GM23248 (cell line): ENCODE data around the gene SDC1. TPM values are rescaled to one million over a fixed set of nuclear protein-coding genes. Genes with fewer than 3 reads are reported as not detected.

Source experiments
- DNase-seq: peaks from one replicate; pipeline ENCODE4 v3.0.0-alpha.2; 2015
- H2AFZ ChIP-seq: fragments of 200-600 bp; sonication (generic); 2 replicates; pipeline ENCODE4 v1.6.1; 2016; ENCODE audit warnings: antibody characterized with exemption
- H3F3A ChIP-seq: fragments of 200-600 bp; sonication (generic); 2 replicates; pipeline ENCODE4 v1.6.1; 2016; ENCODE audit warnings: mild to moderate bottlenecking, antibody characterized with exemption, mixed run types; ENCODE audit not compliant: insufficient read depth
- H3K27ac ChIP-seq: fragments of 200-600 bp; sonication (generic); 2 replicates; pipeline ENCODE4 v1.5.1; 2016; ENCODE audit warnings: mild to moderate bottlenecking
- H3K27me3 ChIP-seq: fragments of 200-600 bp; sonication (generic); replicated peaks from 2 replicates; pipeline ENCODE4 v1.6.1; 2016; ENCODE audit warnings: mild to moderate bottlenecking; ENCODE audit not compliant: insufficient read depth
- H3K36me3 ChIP-seq: fragments of 200-600 bp; sonication (generic); 2 replicates; pipeline ENCODE4 v1.6.1; 2016; ENCODE audit warnings: low read depth, mild to moderate bottlenecking
- H3K4me1 ChIP-seq: fragments of 200-600 bp; sonication (generic); 2 replicates; pipeline ENCODE4 v1.6.1; 2016; ENCODE audit warnings: mild to moderate bottlenecking; ENCODE audit not compliant: insufficient read depth
- H3K4me2 ChIP-seq: fragments of 200-600 bp; sonication (generic); one replicate; pipeline ENCODE4 v1.6.1; 2016; ENCODE audit warnings: mild to moderate bottlenecking; ENCODE audit not compliant: unreplicated experiment
- H3K4me3 ChIP-seq: fragments of 200-600 bp; sonication (generic); 2 replicates; pipeline ENCODE4 v1.5.1; 2016; ENCODE audit warnings: mild to moderate bottlenecking
- H3K79me2 ChIP-seq: fragments of 200-600 bp; sonication (generic); 2 replicates; pipeline ENCODE4 v1.6.1; 2016; ENCODE audit warnings: mild to moderate bottlenecking; ENCODE audit not compliant: insufficient read depth
- H3K9ac ChIP-seq: fragments of 200-600 bp; sonication (generic); 2 replicates; pipeline ENCODE4 v1.6.1; 2016; ENCODE audit warnings: mild to moderate bottlenecking
- H3K9me2 ChIP-seq: fragments of 200-600 bp; sonication (generic); 2 replicates; pipeline ENCODE4 v1.6.1; 2016; ENCODE audit warnings: mixed run types, mild to moderate bottlenecking, moderate library complexity; ENCODE audit not compliant: insufficient read depth
- H3K9me3 ChIP-seq: fragments of 200-600 bp; sonication (generic); one replicate; pipeline ENCODE4 v1.6.1; 2017; ENCODE audit warnings: low read depth
- H4K20me1 ChIP-seq: fragments of 200-600 bp; sonication (generic); 2 replicates; pipeline ENCODE4 v1.6.0; 2016; ENCODE audit not compliant: insufficient read depth
- EZH2 ChIP-seq: fragments of 200-600 bp; sonication (generic); IDR thresholded peaks from 2 replicates; pipeline ENCODE4 v1.6.1; 2018; ENCODE audit warnings: antibody characterized with exemption, mild to moderate bottlenecking; ENCODE audit not compliant: insufficient read depth, poor library complexity, severe bottlenecking
- EZH2phosphoT487 ChIP-seq: fragments of 200-600 bp; sonication (generic); IDR thresholded peaks from 2 replicates; pipeline ENCODE4 v1.6.1; 2018; ENCODE audit warnings: antibody characterized with exemption, moderate library complexity, mild to moderate bottlenecking, low read depth; ENCODE audit not compliant: insufficient read depth
- WGBS, 2 experiments: methylation state at CpG; one replicate each; pipeline ENCODE4 v1.1.6; 2015 to 2017; ENCODE audit warnings: low lambda C conversion rate in 2 of 2, low coverage in 1 of 2; ENCODE audit errors: missing lambda C conversion rate in 2 of 2; 5-methylcytosine and 5-hydroxymethylcytosine counted together
- in situ Hi-C: fragments of 300-500 bp; cut with MboI; formaldehyde crosslinking; loops from 2 replicates; pipeline ENCODE4 v1.15.0; 2020
- polyA plus RNA-seq: library from polyadenylated mRNA; unstranded; fragments of >200 nt; fragmentation: Nextera tagmentation; extraction: Ambion mirVana; gene quantifications from 2 replicates; pipeline ENCODE4 v1.2.1, GENCODE V29; 2016
- total RNA-seq: library from RNA; depleted of rRNA; stranded (reverse); fragments of >200 nt; shearing (Covaris generic); gene quantifications from 2 replicates; pipeline ENCODE4 v1.2.3, GENCODE V29; 2014

The SDC1 gene
- total and polyA plus RNA-seq, 2 experiments from 2014 or later, result 24.5 to 33.1 TPM

DNA sequence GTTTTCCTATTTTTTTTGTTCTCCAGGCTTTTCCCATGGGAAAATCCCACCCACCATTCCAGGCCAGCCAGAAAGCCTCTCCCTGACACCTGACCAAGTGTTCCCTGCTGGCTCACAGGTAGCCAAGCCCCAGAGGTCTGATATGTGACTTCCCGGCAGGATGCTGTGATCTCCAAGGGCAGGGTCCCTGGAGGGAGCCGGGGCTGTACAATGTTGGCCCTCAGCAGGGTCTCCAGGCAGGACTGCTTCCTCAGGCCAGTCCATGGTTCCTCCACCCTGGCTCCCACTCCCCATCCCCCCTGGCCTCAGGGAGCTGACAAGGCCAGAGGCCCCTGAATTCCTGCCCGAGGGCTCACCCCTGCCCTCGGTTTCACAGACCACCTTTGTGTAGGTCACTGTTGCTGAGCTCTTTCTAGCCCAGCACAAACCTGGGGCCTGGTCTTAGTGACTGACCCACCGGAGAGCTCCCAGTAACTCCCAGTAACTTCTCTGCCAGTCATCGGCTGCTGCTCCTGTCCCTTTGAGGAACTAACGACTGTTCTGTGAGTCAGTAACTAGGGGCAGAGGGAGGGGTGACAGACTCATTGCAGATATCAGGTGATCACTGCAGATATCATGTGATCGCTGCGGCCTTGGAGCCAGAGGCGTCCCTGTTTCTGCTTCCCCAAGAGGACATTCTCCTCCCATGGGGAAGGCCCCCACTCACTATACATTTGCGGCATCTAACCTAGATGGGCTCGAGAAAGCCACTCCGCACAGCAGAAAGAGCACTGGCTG lies 38.7 kb downstream of the SDC1 start:
- H3K27ac ChIP-seq, result no peak overlapping the region
- DNase-seq, result peak; percentile 32
- WGBS, 2 experiments, result 87% methylated on average over 12 to 13 of the region's 13 CpGs

DNA sequence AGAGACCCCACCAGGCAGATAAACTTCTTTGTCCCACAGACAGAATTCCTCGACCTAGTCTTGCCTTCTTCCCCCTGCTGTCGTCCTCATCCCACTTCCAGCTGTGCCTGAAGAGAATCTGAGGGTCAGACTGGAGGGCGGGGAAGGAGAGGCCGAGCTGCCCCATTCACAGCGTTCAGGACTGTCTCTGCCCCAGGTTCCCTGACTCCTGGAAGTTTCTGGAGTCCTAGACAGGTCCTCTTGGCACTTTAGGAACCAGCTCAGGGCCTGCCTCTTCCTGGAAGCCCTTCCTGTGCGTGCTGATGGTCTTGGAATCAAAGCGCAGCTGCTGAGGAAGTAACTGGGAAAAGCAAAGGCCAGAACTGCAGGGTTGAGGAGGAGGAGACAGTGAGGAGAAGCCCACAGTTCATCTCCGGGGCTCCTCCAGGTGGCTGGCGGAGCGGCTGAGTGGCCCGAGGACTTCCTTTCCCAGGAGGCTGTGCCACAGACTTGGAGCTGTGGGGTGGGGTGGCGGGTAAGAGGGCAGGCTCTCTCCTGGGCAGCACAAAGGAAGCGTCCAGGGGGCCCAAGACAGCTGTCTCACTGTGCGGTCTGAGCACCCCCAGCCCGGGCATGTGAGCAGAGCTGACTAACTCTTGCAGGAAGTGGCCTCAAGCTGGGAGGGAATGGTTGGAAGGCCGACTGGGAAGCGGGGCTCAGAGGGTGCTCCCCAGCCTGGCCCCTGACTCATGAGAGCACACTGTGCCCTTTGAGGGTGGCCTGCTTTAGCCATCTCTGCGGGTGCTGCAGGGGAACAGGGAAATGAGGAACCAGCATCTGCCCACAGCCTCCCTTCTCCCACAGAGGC lies 39.5 kb downstream of the SDC1 start:
- Histone ChIP-seq H3K79me2 (no peaks in the 10 kb centered on the region), H3K36me3 (no peaks in the 10 kb centered on the region), H3K9ac (no peak overlapping the region), H3F3A (0 out of 2 replicates have a peak, but pooled peaks cover 5% of the 10 kb centered on the region), H3K27ac (no peak overlapping the region), H3K4me2 (no peak overlapping the region), H3K27me3 (no peaks in the 10 kb centered on the region), H4K20me1 (no peaks in the 10 kb centered on the region), H2AFZ (no peak overlapping the region), H3K4me3 (no peak overlapping the region), H3K9me3 (no peaks in the 10 kb centered on the region), H3K4me1 (peaks cover 14% of the 10 kb centered on the region), H3K9me2 (no peaks in the 10 kb centered on the region)
- TF ChIP-seq EZH2, result no peak
- TF ChIP-seq EZH2phosphoT487, result no peak
- WGBS, 2 experiments, result 85 to 93% methylated on average over 17 to 18 of the region's 18 CpGs
- in situ Hi-C loops, result no loop called here
- DNase-seq, result no peak

More for the DNA sequence above, 38.7 kb downstream of the SDC1 start:
- no peak overlapping the region for H3K4me2 ChIP-seq
- H3K9ac ChIP-seq, result no peak overlapping the region
- no peaks in the 10 kb centered on the region for H3K79me2 ChIP-seq
- no peaks in the 10 kb centered on the region for H3K36me3 ChIP-seq
- no peak overlapping the region for H2AFZ ChIP-seq
- H3K4me1 ChIP-seq, result peaks cover 14% of the 10 kb centered on the region
- no peaks in the 10 kb centered on the region for H4K20me1 ChIP-seq
- in situ Hi-C loops, result no loop called here
- H3K4me3 ChIP-seq, result no peak overlapping the region
- TF ChIP-seq EZH2phosphoT487 (no peak), EZH2 (no peak)
- H3K9me3 ChIP-seq, result no peaks in the 10 kb centered on the region
- no peaks in the 10 kb centered on the region for H3K27me3 ChIP-seq
- 0 out of 2 replicates have a peak, but pooled peaks cover 5% of the 10 kb centered on the region for H3F3A ChIP-seq
- H3K9me2 ChIP-seq, result no peaks in the 10 kb centered on the region

DNA sequence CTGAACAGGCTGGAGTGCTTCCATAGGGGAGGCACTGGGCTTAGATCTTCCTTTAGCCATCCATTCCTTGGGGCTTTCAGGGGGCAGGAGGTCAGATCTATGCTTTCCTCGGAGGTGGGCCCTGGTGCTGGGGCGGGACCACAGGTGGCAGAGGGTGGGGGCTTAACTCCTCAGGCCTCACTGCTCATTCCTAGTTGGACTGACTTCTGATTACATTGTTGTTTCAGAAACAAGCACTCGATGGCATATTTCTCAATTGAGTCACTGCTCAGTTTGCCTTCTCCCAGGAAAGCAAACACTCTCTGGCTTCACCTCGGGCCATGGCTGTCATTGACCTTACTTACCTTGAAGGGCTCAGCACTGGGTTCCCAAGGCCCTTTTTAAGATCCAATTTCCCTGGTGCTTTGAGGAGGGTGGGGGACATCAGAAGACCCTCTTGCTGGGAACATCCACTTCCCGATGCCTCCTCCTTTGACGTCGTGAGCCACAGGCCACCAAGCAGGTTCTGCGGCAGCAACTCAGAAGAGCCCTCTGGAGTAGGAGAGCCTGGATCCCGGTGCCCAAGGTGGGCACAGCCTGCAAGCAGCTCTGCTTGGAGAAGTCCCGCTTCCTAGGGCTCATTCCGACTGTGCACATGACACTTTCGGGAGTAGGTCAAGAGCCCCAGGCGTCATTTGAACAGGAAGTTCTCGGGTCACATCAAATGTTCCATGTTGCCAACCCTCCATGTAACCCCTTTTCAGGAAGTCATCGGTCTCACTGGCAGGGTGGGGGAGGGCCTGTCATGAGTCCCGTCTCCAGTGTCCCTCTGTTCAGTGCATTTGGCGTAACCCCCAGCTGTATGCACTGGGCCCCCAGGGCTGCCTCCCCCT lies 40.6 kb downstream of the SDC1 start:
- no peak overlapping the region for H3K4me3 ChIP-seq
- no peaks in the 10 kb centered on the region for H3K9me3 ChIP-seq
- H3K4me2 ChIP-seq, result no peak overlapping the region
- H4K20me1 ChIP-seq, result no peaks in the 10 kb centered on the region
- no peaks in the 10 kb centered on the region for H3K27me3 ChIP-seq
- no peaks in the 10 kb centered on the region for H3K9me2 ChIP-seq
- TF ChIP-seq EZH2 (no peak), EZH2phosphoT487 (no peak)
- H2AFZ ChIP-seq, result no peak overlapping the region
- no peaks in the 10 kb centered on the region for H3K79me2 ChIP-seq
- H3F3A ChIP-seq, result 0 out of 2 replicates have a peak, but pooled peaks cover 5% of the 10 kb centered on the region
- no peak overlapping the region for H3K27ac ChIP-seq
- 70 to 71% methylated on average over 17 of the region's 17 CpGs for WGBS, 2 experiments
- H3K4me1 ChIP-seq, result peaks cover 14% of the 10 kb centered on the region
- in situ Hi-C loops, result no loop called here
- DNase-seq, result peak; percentile 75
- no peak overlapping the region for H3K9ac ChIP-seq
- H3K36me3 ChIP-seq, result no peaks in the 10 kb centered on the region

DNA sequence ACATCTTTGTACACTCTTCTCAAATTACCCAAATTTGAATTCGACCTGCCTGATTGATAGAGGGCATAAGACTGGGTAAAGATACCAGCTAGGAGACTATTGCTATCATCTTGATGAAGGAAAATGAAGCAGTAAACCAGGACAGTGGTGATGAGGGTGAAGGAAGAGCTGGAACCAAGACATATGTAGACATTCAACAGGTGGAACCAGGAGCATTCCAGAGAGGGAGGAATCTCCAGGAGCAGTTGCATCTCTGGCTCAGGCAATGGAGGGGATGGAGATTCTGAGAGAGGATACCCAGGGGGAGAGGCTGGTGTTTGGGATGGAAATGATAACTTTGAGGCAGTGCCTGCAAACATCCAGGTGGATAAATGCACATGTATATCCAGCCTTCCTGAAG lies 41.6 kb downstream of the SDC1 start:
- DNase-seq, result no peak
- Histone ChIP-seq H2AFZ (no peak overlapping the region), H3K9me2 (no peaks in the 10 kb centered on the region), H3F3A (0 out of 2 replicates have a peak, but pooled peaks cover 5% of the 10 kb centered on the region), H4K20me1 (no peaks in the 10 kb centered on the region), H3K27ac (no peak overlapping the region), H3K36me3 (no peaks in the 10 kb centered on the region), H3K4me2 (no peak overlapping the region), H3K9ac (no peak overlapping the region), H3K4me1 (peaks cover 14% of the 10 kb centered on the region), H3K4me3 (no peak overlapping the region), H3K27me3 (no peaks in the 10 kb centered on the region), H3K79me2 (no peaks in the 10 kb centered on the region), H3K9me3 (no peaks in the 10 kb centered on the region)
- no peak for TF ChIP-seq EZH2
- TF ChIP-seq EZH2phosphoT487, result no peak
- in situ Hi-C loops, result no loop called here
- 91 to 92% methylated on average over 1 of the region's 1 CpG for WGBS, 2 experiments
